Stimulated activated naive CD8-positive, alpha-beta T cell treated with anti-CD3 and anti-CD28 coated beads, Interleukin-15, amount 100 ng/mL, for 72 hours (primary cell): ENCODE measurements around the gene CENPU.
"Not testable (repeated sequence)": the region's sequence is repeated elsewhere in the genome, so short reads cannot be mapped to it uniquely, and the experiment has no call there.

Experiments
- ATAC-seq: fragments of 150-1000 bp; cut with Tn5 transposase; 2 replicates; pipeline ENCODE4 v1.10.0; 2021; ENCODE audit warnings: mild to moderate bottlenecking, moderate library complexity
- DNase-seq, 2 donors: peaks; one replicate each; pipeline ENCODE4 v3.0.0; 2021 to 2022
- H3K27ac Mint-ChIP-seq, 2 donors: one replicate each; pipeline ENCODE4 v1.8.0; 2022; ENCODE audit warnings: mild to moderate bottlenecking in 2 of 2, mixed read lengths in 2 of 2, moderate library complexity in 2 of 2
- H3K27me3 Mint-ChIP-seq: one replicate; pipeline ENCODE4 v1.8.0; 2022; ENCODE audit warnings: mixed read lengths
- H3K4me1 Mint-ChIP-seq: one replicate; pipeline ENCODE4 v1.8.0; 2022; ENCODE audit warnings: mild to moderate bottlenecking, mixed read lengths
- H3K4me3 Mint-ChIP-seq, 2 donors: one replicate each; pipeline ENCODE4 v1.8.0; 2022; ENCODE audit warnings: mild to moderate bottlenecking in 2 of 2, mixed read lengths in 2 of 2, moderate library complexity in 1 of 2
- H3K9me3 Mint-ChIP-seq, 2 donors: one replicate each; pipeline ENCODE4 v1.8.0; 2022; ENCODE audit warnings: mixed read lengths in 2 of 2

Gene CENPU

DNA sequence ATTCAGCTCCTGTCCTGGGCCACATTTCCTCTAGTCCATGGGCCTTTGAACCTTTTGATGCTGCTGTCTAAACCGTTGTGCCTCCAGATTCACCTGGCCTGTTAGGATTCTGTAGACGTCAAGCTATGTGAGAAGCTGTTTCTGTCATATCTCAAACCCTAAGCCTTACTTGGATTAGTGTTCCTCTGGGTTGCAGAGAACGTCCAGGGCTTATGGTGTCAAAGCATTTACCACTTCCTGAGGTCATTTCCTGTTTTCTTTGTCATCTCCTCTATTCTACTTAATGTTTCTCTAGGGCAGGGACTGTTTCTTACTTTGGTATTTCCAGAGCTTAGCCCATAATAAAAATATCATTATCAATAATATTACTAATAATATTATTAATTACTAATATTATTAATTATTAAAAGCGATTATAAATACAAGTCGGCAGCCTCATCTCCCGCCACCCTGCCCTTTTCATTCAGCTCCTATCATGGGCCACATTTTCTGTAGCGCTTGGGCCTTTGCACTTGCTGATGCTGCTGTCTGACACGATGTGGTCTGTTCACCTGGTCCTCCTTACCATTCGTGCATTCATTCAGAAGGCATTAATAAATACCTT is 65.3 kb downstream of the CENPU start:
- peak; percentile 96 for ATAC-seq
- peaks cover 18% of the 10 kb centered on the region for H3K4me1 Mint-ChIP-seq

DNA sequence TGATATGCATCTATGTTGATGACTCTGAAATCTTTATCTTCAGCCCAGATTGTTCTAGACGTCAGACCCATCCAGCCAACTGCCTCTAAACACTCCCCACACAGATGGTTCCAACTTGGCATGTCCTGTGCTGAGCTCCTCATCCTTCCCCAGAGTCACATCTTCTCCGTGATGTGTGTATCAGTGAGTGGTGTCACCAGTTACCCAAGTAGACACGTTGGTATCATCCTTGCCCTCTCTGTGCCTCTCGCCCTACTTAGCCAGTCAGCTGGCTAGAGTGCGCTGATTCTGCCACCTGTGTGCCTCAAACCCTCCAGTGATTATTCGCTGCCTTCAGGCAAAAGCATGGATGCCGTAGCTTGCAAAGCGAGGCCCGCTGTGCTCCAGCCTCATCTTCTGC is 65.8 kb downstream of the CENPU start:
- DNase-seq (no peak), ATAC-seq (peak; percentile 44)
- no peaks in the 10 kb centered on the region for H3K9me3 Mint-ChIP-seq
- peak overlapping the region; percentile 42 to 61 for H3K27ac Mint-ChIP-seq
- peaks cover 18% of the 10 kb centered on the region for H3K4me1 Mint-ChIP-seq
- no peak overlapping the region for H3K4me3 Mint-ChIP-seq
- no peaks in the 10 kb centered on the region for H3K27me3 Mint-ChIP-seq

More for the DNA sequence above, 65.3 kb downstream of the CENPU start:
- H3K27ac Mint-ChIP-seq: no peak overlapping the region
- no peak overlapping the region for H3K4me3 Mint-ChIP-seq
- DNase-seq: peak in 1 of 2 donors; percentile 28
- no peaks in the 10 kb centered on the region for H3K9me3 Mint-ChIP-seq
- no peaks in the 10 kb centered on the region for H3K27me3 Mint-ChIP-seq

GRCh38 chr4:184666670-184667069 is 67.2 kb downstream of the CENPU start:
- no peak overlapping the region for H3K4me3 Mint-ChIP-seq
- peaks cover 18% of the 10 kb centered on the region for H3K4me1 Mint-ChIP-seq
- H3K27ac Mint-ChIP-seq: no peak overlapping the region

GRCh38 chr4:184664445-184665210 is 69.3 kb downstream of the CENPU start:
- H3K9me3 Mint-ChIP-seq: no peaks in the 10 kb centered on the region
- H3K4me1 Mint-ChIP-seq: peaks cover 18% of the 10 kb centered on the region
- ATAC-seq (no peak), DNase-seq (no peak)
- H3K27me3 Mint-ChIP-seq: no peaks in the 10 kb centered on the region
- H3K27ac Mint-ChIP-seq: no peak overlapping the region
- no peak overlapping the region for H3K4me3 Mint-ChIP-seq

More at GRCh38 chr4:184666670-184667069, 67.2 kb downstream of the CENPU start:
- Mint-ChIP-seq H3K27me3 (no peaks in the 10 kb centered on the region), H3K9me3 (no peaks in the 10 kb centered on the region)
- no peak for ATAC-seq
- no peak for DNase-seq

GRCh38 chr4:184662236-184662635 is 71.7 kb downstream of the CENPU start:
- no peaks in the 10 kb centered on the region for H3K27me3 Mint-ChIP-seq
- H3K9me3 Mint-ChIP-seq: no peaks in the 10 kb centered on the region
- no peak overlapping the region for H3K27ac Mint-ChIP-seq
- H3K4me1 Mint-ChIP-seq: no peaks in the 10 kb centered on the region
- DNase-seq (no peak), ATAC-seq (no peak)
- H3K4me3 Mint-ChIP-seq: no peak overlapping the region

GRCh38 chr4:184660978-184661377 is 72.9 kb downstream of the CENPU start:
- DNase-seq (no peak), ATAC-seq (no peak)
- Mint-ChIP-seq H3K27me3 (no peaks in the 10 kb centered on the region), H3K4me1 (no peaks in the 10 kb centered on the region), H3K27ac (no peak overlapping the region), H3K4me3 (no peak overlapping the region), H3K9me3 (no peaks in the 10 kb centered on the region)

DNA sequence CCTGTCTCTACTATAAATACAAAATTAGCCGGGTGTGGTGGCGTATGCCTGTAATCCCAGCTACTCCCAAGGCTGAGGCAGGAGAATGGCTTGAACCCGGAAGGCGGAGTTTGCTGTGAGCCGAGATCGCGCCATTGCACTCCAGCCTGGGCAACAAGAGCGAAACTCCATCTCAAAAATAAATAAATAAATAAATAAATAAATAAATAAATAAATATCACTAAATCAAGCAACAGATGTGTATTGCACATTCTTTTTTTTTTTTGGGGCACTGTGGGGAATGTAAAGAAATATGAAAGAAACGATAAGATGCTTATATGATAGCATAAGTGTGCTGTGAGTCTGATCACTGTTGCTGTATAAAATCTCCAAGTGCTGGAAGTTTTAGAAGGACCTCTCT is 76.1 kb downstream of the CENPU start:
- not testable (repeated sequence) for H3K27me3 Mint-ChIP-seq, ATAC-seq, H3K27ac Mint-ChIP-seq, H3K9me3 Mint-ChIP-seq, H3K4me1 Mint-ChIP-seq, H3K4me3 Mint-ChIP-seq, DNase-seq

DNA sequence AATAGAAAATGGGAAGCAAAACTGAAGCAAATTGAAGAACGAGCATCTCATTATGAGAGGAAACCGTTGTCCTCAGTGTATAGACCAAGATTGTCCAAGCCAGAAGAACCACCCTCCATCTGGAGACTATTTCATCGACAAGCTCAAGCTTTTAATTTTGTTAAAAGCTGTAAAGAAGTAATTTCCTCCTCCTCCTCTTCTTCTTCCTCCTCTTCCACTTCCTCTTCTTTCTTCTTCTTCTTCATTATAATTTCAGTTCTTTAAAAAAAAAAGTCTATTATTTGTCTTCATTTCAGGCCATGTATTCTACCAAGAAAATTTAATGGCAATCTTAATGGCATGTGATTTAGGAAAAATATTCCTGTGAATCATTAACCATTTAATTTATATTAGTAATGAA is 76.8 kb downstream of the CENPU start:
- Mint-ChIP-seq H3K4me3 (no peak overlapping the region), H3K27me3 (no peaks in the 10 kb centered on the region), H3K4me1 (peaks cover under 1% of the 10 kb centered on the region), H3K27ac (no peak overlapping the region), H3K9me3 (no peaks in the 10 kb centered on the region)
- DNase-seq (no peak), ATAC-seq (no peak)

- no peaks in the 10 kb centered on the region for H3K9me3 Mint-ChIP-seq
- peaks cover 10% of the 10 kb centered on the region for H3K4me1 Mint-ChIP-seq
- no peak for ATAC-seq
- no peaks in the 10 kb centered on the region for H3K27me3 Mint-ChIP-seq
- DNase-seq: no peak
- no peak overlapping the region for H3K4me3 Mint-ChIP-seq
- H3K27ac Mint-ChIP-seq: no peak overlapping the region
These were observed 77.7 kb downstream of the CENPU start for GRCh38 chr4:184655889-184656869.

- Mint-ChIP-seq H3K27me3 (no peaks in the 10 kb centered on the region), H3K27ac (no peak overlapping the region), H3K9me3 (no peaks in the 10 kb centered on the region), H3K4me1 (peaks cover 22% of the 10 kb centered on the region), H3K4me3 (no peak overlapping the region)
- DNase-seq (no peak), ATAC-seq (no peak)
These were observed 80.2 kb downstream of the CENPU start for GRCh38 chr4:184653650-184654049.

GRCh38 chr4:184652681-184653080 is 81.2 kb downstream of the CENPU start:
- not testable (repeated sequence) for H3K4me3 Mint-ChIP-seq, H3K27me3 Mint-ChIP-seq, H3K27ac Mint-ChIP-seq, ATAC-seq, H3K9me3 Mint-ChIP-seq, DNase-seq
- H3K4me1 Mint-ChIP-seq: peaks cover 27% of the 10 kb centered on the region

DNA sequence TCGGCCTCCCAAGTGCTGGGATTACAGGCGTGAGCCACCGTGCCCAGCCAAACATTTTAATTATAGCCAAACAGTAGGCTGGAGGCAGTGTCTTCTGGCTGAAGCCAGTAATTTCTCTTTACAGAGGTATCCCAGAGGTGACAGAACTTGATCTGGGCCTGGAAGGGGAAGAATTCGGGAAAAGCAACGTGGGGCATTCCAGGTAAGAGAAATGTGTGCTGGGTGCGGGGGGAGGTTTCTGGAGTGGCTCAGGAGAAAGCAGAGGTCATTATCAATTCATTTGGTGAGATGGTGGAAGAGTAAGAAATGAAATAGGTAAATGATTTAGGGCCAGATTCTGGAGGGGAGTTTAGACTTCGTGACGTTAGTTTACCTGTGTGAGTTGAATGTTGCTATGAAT is 82.0 kb downstream of the CENPU start:
- Mint-ChIP-seq H3K4me3 (no peak overlapping the region), H3K27me3 (no peaks in the 10 kb centered on the region), H3K4me1 (peaks cover 33% of the 10 kb centered on the region), H3K27ac (no peak overlapping the region), H3K9me3 (no peaks in the 10 kb centered on the region)
- DNase-seq: no peak
- ATAC-seq: no peak

DNA sequence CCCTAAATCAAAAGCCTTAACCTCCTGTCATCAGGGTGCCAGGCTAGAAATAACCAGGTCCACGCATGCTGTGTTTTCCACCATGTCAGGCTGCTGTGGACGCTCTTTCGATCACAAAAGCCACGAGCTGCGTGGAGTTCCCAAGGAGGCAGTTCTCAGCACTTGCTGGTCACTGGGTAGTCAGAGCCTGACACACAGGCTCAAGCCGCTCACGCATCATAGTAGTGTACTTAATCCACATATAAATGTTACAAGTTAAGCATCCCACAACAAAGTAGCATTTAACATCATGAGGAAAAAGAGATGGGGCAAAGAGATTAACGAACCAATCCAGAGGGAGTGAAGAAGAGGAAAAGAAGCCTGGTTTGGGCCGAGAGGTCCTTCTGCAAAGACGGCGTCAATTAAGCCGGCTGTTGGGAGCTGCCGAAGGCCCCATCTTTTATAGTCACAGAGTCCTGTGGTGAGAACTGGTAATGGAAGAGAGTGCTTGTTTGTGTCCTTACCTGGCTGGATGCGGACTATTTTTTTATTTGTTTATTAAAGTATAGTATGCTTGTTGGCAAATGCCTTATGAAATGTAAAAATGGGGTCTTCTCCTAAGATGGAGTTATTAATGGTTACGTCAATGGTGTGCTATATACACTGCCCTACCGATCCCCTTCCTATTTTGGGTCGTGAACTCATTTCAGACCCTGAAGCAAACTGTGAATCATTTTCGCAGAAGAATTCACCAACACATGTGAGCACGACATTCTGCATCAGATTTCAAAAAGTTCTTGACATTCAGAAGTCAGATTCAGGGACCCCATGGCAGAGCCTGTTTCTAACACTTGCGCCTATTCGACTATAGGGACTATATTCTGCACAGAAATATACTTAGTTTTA is 83.7 kb downstream of the CENPU start:
- Mint-ChIP-seq H3K9me3 (no peaks in the 10 kb centered on the region), H3K4me1 (peaks cover 50% of the 10 kb centered on the region), H3K27me3 (no peaks in the 10 kb centered on the region), H3K4me3 (peak overlapping the region; percentile 91 to 93), H3K27ac (peak overlapping the region; percentile 78 to 97)
- ATAC-seq (peak; percentile 2), DNase-seq (no peak)

DNA sequence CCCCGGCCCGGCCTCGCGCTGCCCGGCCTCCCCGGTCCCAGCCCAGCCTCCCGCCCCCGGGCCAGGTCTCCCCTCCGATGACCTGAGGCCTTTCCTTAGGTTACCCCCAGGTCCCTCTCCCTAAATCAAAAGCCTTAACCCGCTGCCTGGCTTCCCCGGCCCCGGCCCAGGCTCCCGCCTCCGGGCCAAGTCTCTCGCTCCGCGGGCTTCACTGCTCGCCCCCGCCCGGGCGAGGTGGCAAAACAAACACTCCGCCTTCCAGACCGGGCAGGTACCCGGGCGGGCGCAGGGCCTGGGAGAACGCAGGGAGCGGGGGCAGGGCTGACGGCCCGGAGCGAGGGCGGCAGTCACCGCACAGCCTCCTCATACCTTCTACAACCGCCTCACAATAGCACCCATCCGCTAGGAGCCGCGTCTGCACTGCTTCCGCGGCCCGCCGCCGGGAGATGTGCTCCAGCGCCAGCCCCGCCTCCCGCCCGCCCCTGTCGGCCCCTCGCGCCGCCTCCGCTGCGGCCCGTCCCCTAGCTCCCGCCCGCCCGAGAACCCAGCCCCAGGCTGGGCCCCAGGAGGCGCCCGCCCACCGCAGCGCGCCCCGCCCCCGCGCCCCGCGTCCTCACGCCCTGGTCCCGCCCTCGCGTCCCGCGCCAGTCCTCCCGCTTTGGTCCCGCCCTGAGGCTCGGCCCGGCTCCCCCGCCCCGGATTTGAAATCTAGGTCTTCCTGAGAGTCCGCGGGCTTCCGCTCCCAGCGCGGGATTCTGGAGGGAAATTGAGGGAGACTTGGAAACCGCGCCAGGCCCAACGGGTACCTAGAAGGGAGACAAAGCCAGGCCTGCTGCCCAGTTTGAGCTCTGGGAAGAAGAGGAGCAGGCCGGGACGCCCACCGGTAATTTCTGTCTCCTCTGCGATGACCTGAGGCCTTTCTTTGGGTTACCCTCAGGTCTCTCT is 84.6 kb downstream of the CENPU start, which contains the start of the genes CASP3 and PRIMPOL:
Gene CASP3 (minus strand): TSS at position 422 of the 945 bp plus-strand sequence. CDS start 10,994 bp downstream, outside the sequence.
Gene PRIMPOL (plus strand): TSS at position 713 of the 945 bp plus-strand sequence. CDS start 7,403 bp downstream, outside the sequence.
- no peaks in the 10 kb centered on the region for H3K9me3 Mint-ChIP-seq
- no peaks in the 10 kb centered on the region for H3K27me3 Mint-ChIP-seq
- peak within 1 kb of the TSS; percentile 91 to 98 for H3K27ac Mint-ChIP-seq
- peak; percentile 91 for ATAC-seq
- H3K4me3 Mint-ChIP-seq: peak within 1 kb of the TSS; percentile 91 to 93
- DNase-seq: peak; percentile 94
- peaks cover 58% of the 10 kb centered on the region for H3K4me1 Mint-ChIP-seq
